ENCODE results near the gene ZFY.
A peak's percentile ranks its signal among the peaks of the same experiment; 100 is the strongest.
"Not testable (repeated sequence)": the region's sequence is repeated elsewhere in the genome, so short reads cannot be mapped to it uniquely, and the experiment has no call there.

The ZFY gene

DNA sequence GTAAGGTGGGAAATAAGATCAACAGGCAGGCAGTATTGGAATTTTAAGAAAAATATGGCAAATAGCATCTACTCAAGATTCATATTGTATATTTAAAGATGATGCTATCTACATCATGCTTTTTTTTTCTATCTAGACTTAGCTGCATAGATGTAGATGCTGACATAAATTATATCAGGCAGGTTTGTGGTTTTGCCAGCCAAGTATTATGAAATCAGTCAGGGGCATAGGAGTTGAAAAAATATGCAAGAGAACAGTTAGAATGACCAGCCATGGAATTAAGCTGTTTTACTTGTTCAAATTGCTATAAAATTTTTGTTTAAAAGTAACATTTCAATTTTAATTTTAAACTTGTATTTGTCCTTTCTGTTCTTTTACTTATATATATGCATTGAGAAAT lies 34.4 kb downstream of the ZFY start:
- H3K4me3 ChIP-seq (ENCODE audit: low read depth, low read length), result no peak overlapping the region
- DNase-seq (ENCODE audit: low read depth), result no peak

DNA sequence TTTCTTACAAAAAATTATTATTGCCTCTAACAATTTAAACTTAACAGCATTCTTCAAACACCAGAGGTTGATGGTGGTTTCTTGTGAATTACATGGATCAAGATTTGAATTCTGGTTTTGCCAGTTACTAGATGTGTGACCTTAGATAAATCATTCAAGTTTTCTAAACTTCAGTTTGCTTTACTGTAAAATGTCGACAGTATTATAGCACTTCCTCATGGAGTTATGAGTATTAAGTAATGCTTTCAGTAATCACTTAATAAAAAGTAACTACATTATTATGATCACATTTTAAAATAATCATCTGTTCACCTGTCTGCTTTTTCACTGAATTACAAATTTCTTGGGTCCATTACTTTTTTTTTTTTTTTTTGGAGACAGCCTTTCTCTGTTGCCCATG lies 37.5 kb downstream of the ZFY start:
- no peak for DNase-seq (ENCODE audit: low read depth)

DNA sequence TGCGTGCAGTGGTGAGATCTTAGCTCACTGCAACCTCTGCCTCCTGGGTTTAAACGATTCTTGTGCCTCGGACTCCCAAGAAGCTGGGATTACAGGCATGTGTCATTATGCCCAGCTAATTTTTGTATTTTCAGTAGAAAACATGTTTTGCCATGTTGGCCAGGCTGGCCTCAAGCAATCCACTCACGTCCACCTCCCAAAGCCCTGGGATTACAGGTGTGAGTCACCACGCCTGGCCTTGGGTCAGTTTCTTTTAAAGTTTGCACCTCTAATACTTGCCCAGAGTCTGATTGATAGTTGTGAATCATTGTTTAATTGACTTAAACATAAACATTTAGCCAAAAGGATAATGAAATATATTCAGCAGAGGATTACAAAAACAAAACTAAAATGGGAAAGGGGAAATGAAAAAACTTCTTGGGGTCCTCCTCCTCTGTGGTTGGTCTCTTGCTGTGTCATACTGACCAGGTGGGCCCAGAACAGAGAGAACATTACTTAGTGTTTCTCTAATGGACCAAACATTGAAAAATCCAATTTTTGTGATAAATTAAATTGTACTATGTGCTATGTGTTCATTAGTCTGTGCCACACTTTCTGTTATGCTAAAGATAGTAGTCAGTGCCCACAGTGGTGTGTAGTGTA lies 38.0 kb downstream of the ZFY start:
- H3K4me3 ChIP-seq (ENCODE audit: low read depth, low read length), result no peak overlapping the region
- DNase-seq (ENCODE audit: low read depth), result no peak

More for the DNA sequence above, 37.5 kb downstream of the ZFY start:
- no peak overlapping the region for H3K4me3 ChIP-seq (ENCODE audit: low read depth, low read length)

DNA sequence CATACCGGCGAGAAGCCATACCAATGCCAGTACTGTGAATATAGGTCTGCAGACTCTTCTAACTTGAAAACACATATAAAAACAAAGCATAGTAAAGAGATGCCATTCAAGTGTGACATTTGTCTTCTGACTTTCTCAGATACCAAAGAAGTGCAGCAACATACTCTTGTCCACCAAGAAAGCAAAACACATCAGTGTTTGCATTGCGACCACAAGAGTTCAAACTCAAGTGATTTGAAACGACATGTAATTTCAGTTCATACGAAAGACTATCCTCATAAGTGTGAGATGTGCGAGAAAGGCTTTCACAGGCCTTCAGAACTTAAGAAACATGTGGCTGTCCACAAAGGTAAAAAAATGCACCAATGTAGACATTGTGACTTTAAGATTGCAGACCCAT lies 44.1 kb downstream of the ZFY start:
- no peak overlapping the region for H3K4me3 ChIP-seq (ENCODE audit: low read depth, low read length)
- no peak for DNase-seq (ENCODE audit: low read depth)

DNA sequence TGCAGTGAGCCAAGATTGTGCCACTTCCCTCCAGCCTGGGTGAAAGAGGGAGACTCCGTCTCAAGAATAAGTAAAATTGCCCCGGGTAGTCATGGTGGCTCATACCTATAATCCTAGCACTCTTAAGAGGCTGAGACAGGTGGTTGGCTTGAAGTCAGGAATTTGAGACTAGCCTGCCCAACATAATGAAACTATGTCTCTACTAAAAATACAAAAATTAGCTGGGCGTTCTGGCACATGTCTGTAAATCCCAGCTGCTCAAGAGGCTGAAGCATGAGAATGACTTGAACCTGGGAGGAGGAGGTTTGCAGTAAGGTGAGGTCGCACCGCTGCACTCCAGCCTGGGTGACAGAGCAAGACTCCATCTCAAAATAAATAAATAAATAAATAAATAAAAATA lies 49.3 kb downstream of the ZFY start:
- DNase-seq (ENCODE audit: low read depth), result no peak
- H3K4me3 ChIP-seq (ENCODE audit: low read depth, low read length), result no peak overlapping the region

DNA sequence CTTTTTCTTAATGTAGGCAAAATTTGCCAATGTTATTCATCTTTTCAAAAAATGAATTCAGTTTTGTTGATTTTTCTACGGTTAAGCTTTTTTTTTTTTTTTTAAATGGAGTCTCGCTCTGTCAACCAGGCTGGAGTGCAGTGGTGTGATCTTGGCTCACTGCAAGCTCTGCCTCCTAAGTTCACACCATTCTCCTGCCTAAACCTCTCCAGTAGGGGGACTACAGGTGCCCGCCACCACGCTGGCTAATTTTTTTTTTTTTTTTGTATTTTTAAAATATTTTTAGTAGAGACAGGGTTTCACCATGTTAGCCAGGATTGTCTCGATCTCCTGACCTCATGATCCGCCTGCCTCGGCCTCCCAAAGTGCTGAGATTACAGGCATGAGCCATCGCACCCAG lies 52.0 kb downstream of the ZFY start:
- DNase-seq (ENCODE audit: low read depth); H3K4me3 ChIP-seq (ENCODE audit: low read depth, low read length): not testable (repeated sequence)

DNA sequence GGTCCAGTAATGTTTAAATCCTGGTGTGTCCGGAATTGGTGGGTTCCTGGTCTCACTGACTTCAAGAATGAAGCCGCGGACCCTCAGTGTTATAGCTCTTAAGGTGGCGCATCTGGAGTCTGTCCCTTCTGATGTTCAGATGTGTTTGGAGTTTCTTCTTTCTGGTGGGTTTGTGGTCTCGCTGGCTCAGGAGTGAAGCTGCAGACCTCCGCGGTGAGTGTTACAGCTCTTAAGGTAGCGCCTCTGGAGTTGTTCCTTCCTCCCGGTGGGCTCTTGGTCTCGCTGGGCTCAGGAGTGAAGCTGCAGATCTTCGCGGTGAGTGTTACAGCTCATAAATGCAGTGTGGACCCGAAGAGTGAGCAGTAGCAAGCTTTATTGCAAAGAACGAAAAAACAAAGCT lies 62.2 kb downstream of the ZFY start:
- not testable (repeated sequence) for H3K4me3 ChIP-seq (ENCODE audit: low read depth, low read length); DNase-seq (ENCODE audit: low read depth)

DNA sequence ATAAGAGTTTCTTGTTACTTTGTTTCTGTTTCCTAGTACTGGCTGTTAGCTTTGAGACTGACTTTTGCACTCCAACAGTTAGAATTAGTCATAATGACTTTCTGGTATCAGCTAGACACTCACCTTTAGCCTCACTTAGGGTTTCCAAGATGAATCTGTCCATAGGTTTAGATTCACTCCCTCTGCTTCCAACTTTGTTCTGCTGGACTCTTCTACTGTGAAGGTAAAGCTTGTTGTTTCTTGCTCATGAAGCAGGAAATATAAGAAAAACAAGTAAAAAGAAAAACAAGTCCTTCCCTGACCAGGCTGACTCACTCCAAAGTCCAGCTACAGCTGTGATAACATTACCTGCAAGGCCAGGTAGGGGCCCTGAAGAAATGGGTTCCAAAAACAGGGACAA lies 67.0 kb downstream of the ZFY start:
- H3K4me3 ChIP-seq (ENCODE audit: low read depth, low read length), result no peak overlapping the region
- DNase-seq (ENCODE audit: low read depth), result no peak

DNA sequence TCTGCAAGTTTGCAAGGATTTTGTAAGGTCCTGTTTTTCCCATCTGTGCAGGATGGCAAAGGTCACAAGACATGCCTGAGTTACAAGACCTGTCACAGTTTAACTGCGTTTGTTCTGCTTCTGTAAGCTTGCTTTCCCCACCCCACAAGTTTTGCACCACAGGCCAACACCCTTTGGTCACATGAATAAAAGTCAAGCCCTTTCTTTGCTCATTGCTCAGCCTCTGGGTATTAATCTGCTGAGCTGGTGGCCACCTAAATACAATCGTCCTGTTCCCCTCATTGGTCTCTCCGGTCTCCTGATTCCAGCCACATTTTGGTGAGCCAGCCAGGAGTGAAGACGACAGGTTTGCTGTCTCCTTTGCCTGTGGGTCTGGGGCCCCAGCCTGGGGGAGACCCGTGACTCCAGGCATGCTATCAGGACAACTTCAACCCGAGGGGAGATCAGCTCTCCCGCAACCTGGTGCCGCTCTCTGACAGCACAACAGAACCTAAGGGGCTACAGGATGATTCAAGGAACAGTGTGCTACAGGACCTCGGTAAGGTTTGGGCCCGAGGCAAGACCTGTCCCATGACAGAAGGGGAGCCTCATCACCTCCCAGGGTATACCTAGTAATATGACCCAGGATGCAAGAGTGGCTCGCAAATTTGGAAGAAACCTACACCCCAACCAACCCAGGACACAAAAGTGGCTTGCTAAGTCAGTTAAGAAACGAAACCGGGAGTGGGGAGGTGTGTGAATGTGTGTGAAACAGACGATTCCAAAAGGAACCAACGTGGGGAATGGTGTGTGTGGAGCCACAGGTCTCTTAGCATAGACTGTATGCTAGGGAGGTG lies 67.7 kb downstream of the ZFY start:
- DNase-seq (ENCODE audit: low read depth), result no peak
- H3K4me3 ChIP-seq (ENCODE audit: low read depth, low read length), result peak overlapping the region; percentile 42

DNA sequence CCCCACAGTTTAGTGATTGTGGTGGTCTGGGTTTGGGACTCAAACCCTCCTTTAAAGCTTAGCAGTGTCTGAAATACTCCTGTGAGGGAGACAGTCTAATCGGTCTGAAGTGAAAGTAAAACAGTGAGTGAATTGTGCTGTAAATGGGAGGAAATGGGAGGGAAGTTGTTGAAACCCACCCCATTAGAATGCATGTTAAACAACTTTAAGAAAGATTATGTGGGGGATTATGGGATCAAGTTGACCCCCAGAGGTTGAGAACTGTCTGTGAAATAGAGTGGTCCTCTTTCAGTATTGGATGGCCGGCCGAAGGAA lies 68.3 kb downstream of the ZFY start:
- DNase-seq (ENCODE audit: low read depth), result no peak
- H3K4me3 ChIP-seq (ENCODE audit: low read depth, low read length), result peak overlapping the region; percentile 42

DNA sequence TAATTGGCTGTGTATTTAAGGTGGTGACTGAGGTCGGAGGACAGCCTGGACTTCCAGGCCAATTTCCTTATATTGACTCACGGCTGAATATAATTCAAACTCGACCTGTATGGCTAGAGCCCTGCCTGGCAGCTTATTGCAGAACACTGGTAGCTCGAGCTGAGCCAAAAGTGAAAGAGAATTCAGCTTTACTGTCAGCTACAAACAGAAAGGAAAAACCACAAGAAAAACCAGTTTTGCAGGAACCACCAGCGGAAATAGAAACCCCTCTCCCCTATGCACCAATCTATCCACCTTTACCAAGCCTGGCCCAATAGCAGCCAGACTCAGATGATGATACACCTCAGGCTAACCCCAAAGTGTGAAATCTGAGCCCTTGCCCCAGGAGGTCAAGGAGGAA lies 68.7 kb downstream of the ZFY start:
- H3K4me3 ChIP-seq (ENCODE audit: low read depth, low read length), result peak overlapping the region; percentile 42
- no peak for DNase-seq (ENCODE audit: low read depth)

DNA sequence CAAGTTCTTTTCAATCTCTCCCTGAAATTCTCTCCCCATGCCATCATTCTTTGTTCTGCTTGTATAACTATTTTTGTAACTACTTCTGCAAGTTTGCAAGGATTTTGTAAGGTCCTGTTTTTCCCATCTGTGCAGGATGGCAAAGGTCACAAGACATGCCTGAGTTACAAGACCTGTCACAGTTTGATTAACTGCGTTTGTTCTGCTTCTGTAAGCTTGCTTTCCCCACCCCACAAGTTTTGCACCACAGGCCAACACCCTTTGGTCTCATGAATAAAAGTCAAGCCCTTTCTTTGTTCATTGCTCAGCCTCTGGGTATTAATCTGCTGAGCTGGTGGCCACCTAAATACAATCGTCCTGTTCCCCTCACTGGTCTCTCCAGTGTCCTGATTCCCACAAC lies 70.8 kb downstream of the ZFY start:
- H3K4me3 ChIP-seq (ENCODE audit: low read depth, low read length), result not testable (repeated sequence)

DNA sequence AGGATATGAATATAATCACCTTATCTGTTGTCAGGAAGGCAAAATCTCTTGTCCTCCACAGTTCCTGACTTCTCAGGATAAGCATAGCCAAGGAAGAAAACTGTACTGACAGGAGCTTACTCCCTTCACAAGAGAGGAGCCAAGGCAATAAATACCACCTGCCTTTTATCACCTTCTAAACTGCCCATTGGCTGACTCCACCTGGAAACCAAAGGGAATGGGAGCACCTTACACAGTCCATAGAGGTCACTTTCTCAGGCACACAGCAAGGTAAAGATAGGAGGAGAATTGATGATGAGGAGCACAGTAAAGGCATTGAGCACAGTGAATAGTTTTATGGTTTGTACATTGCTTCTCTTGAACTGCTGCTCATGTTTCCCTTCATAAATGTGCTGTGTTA lies 72.8 kb downstream of the ZFY start:
- no peak for DNase-seq (ENCODE audit: low read depth)
- H3K4me3 ChIP-seq (ENCODE audit: low read depth, low read length), result no peak overlapping the region

More for the DNA sequence above, 70.8 kb downstream of the ZFY start:
- DNase-seq (ENCODE audit: low read depth), result not testable (repeated sequence)

DNA sequence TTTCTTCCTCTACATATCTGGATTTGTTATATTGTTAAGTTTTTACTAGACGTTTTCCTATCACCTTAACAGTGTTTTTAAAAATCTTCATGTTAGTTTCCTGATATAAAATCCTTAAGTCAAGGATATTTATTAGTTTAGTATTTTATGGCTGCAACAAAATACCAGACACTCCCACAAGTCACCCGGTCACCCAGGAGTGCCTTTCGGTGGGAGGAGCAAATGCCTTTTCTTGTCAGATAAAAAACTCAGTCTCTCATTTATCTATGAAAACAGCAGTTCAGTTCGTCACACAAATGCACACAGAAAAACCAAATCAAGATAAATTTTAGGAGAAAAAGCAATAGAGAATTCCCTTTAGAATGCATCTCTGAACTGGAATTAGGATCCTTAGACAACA lies 77.0 kb downstream of the ZFY start:
- no peak overlapping the region for H3K4me3 ChIP-seq (ENCODE audit: low read depth, low read length)
- DNase-seq (ENCODE audit: low read depth), result no peak

DNA sequence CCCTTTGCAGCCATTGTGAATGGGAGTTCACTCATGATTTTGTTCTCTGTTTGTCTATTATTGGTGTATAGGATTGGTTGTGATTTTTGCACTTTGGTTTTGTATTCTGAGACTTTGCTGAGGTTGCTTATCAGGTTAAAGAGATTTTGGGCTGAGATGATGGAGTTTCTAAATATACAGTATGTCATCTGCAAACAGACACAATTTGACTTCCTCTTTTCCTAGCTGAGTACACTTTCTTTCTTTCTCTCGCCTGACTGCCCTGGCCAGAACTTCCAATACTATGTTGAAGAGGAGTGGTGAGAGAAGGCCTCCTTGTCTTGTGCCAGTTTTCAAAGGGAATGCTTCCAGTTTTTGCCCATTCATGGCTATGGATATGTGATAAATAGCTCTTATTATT lies 81.4 kb downstream of the ZFY start:
- DNase-seq (ENCODE audit: low read depth), result no peak
- no peak overlapping the region for H3K4me3 ChIP-seq (ENCODE audit: low read depth, low read length)

DNA sequence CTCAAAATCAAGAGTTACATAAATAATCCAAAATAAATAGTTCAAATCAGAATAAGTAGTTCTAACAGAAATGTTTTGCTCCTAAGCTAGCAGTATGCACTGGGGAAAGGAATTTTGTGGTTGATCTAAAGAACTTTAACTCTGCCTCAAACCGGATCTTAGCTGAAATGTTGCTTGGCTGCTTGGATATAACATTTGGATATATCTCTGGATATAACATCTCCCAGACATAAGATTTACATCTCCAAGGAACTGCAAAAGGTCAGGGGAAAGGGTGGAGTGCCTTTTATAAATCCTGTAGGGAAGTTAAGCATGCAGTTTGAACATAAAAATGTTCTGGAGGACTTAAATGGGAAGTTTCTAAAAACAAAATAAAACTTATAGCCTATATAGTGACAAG lies 83.4 kb downstream of the ZFY start:
- no peak for DNase-seq (ENCODE audit: low read depth)
- H3K4me3 ChIP-seq (ENCODE audit: low read depth, low read length), result no peak overlapping the region

DNA sequence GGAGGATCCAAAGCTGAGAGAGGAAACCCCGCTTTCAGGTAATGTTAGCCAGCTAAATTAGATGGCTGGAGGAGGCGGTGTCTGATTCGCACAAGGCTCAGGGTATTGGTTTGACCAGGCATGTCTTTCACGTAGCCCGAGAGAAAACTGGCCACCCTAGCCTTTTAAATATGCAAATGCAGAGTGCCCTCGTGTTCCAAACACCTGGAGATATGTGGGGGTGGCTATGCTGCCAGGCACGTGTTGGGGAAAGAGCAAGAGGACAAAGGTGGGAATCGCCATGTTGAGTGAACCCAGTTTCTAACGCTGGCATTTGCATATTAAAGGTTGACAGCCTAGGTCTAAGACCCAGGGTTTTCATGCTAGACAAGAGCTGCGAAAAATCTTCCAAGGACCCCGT lies 84.4 kb downstream of the ZFY start:
- H3K4me3 ChIP-seq (ENCODE audit: low read depth, low read length), result no peak overlapping the region
- DNase-seq (ENCODE audit: low read depth), result no peak

DNA sequence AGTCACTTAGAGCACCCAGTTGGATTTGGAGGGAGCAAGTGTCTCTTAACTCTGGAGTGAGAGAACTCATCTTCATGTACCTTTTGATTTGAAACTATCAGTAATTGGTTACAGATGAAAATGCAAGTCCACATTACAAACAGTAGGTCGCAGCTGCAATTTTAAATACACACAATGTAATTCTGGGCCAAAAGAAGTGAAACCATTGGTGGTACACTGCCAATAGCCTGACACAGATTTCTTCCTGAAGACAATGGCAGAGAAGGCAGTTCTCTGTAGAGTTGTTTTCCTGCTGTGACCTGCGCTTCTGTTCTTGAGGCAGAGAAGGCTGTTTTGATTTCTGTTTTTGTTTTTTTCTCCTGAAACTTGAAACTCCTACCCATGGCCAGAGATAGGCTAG lies 86.0 kb downstream of the ZFY start:
- DNase-seq (ENCODE audit: low read depth), result no peak
- H3K4me3 ChIP-seq (ENCODE audit: low read depth, low read length), result no peak overlapping the region

DNA sequence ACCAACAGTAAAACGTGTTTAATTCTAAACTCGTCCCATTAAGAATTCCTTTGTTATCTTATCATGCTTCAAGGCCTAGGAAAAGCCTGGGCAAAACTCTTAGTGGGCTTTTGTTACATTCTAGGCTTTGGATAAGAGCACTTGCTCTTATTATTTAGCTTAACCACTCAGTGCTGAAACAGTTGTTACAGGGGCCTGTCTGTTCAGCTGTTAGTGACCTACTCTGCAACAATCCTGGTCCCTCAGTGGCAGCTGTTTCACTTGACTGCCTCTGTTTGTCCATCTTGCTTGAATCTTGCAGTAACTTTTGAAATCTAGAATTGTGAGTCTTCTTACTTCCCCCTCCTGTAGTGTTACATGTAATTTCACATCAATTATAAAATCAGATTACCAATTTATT lies 88.4 kb downstream of the ZFY start:
- DNase-seq (ENCODE audit: low read depth), result no peak
- no peak overlapping the region for H3K4me3 ChIP-seq (ENCODE audit: low read depth, low read length)

DNA sequence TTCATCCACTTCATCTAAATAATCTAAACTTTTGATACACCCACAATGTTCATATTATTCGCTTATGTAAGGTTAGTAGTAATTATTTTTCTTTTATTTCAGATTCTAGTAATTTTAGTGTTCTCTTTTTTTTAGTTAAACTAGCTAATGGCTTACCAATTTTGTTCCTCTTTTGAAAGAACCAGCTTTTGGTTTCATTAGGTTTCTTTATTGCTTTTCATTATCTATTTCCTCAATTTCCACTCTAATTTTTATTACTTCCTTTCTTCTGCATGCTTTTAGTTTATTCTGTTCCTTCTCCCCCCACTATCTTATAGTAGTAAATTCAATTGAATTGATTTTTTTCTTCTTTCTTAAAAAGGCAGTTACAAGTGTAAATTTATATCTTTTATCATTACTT lies 90.2 kb downstream of the ZFY start:
- no peak for DNase-seq (ENCODE audit: low read depth)
- H3K4me3 ChIP-seq (ENCODE audit: low read depth, low read length), result no peak overlapping the region
